ENCODE data around the gene PDE3A. TPM values are rescaled to one million over a fixed set of nuclear protein-coding genes. Genes with fewer than 3 reads are reported as not detected.

The PDE3A gene
- polyA plus RNA-seq, 4 donors, result 20.5 to 36.7 (median 26.4) TPM

DNA sequence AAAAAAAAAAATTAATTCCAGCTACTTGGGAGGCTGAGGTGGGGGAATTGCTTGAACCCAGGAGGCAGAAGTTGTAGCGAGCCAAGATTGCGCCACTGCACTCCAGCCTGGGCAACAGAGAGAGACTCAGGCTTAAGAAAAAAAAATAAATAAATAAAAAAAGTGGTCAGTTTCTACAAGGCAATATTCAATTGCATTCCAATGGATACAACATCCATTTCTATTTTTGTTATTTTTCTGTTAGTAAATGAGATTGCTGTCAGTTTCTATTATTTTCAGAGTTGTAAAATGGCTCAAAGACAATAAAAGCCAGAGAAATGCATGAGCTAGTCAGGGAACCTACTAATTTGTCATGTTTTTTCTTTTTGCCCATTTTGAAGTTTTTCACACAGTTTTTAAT lies 119.2 kb downstream of the PDE3A start:
- DNase-seq (ENCODE audit: low read depth in 4 of 4, low spot score in 3 of 4), result no peak

DNA sequence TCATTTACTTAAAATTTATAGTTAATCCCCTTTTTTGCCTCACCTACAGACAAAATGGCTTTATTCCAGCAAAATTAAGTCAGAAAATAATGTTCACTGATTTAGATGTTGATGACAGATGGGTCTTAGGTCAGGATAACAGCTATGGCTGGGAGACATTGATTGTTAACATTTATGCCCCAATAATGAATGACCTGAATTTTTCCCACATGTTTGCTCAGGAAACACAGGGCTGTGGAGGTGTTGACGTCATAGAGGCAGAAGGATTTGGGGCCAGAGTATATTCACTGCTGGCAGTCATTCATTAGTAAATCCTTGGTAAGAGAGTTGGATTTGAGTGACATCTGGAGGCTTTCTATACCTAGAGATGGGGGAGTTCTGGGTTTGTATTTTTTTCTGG lies 121.3 kb downstream of the PDE3A start:
- DNase-seq (ENCODE audit: low read depth in 4 of 4, low spot score in 3 of 4), result no peak

DNA sequence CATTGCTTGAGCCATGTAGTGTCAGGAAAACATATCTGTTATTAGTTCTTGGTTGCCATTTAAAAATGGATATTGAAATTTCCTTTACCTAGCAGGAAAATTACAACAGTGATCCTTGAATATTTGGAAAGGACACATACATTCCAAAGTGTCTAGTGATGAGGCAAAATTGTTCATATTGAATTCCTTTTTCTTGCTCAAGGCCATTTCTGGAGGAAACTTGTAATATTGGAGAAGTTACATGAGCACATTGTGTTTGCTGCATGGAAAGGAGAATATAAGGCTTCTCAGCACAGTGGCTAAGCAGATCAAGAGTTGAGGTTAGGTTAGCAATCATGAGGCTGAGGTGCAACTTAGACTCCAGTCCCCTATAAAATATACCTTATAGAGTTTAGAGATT lies 121.9 kb downstream of the PDE3A start:
- DNase-seq (ENCODE audit: low read depth in 4 of 4, low spot score in 3 of 4), result no peak

DNA sequence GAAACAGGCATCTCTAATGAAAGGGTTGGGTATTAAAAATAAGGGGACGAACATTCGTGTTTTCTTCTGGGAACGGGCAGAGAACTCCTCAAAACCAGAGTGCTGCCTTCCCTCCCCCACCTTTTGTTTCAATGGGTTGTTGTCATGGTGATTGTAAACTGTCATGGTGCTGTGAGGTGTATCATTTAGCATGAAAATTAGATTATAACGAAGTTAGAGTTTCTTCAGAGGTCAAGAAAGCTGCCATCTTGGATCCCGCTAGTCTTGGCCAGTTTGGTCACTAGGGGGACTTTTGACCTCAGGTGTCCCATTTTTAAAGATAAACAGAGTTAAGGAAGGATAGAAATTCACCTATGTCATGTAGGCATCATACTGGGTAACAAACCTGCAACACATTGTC lies 123.0 kb downstream of the PDE3A start:
- DNase-seq (ENCODE audit: low read depth in 4 of 4, low spot score in 3 of 4), result no peak

DNA sequence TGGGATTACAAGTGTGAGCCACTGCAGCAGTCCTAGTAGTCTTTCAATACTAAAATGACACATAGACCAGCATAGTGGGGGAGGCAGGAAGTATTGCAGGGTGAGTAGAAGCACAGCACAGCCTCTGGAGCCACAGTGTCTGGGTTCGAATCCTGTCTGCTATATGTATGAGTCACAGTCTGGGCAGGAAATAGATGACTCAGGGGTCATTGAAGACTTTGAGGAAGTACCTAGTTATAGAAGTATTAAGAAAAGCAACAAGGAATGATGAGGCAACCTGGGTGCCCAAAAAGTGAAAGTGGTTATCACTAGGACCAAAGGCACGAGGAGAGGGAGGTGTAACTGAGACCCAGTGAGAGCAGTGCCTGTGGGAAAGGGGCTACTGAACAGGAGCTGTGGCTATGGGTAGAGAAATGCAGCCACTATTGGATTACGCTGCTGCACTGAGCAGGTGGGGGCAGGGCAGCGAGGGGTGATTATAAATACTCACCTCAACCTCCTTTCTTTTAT lies 124.0 kb downstream of the PDE3A start:
- no peak for DNase-seq (ENCODE audit: low read depth in 4 of 4, low spot score in 3 of 4)

DNA sequence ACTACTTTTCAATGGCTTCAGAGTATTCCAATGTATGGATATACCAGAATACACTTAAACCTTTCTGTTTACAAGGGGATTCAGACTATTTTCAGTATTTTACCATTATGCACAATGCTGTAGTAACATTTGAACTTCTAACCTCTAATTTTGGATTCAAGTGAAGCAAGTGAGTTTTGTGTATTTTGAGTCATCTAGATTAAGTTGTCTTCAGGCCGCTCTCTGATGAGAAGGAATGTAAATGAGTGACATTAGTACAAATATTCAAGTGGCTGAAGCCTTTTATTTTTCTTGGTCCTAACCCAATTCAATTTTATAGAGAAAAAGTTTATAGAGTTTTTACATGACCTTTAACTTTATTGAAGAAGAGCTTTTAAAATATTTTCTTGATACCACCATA lies 125.6 kb downstream of the PDE3A start:
- no peak for DNase-seq (ENCODE audit: low read depth in 4 of 4, low spot score in 3 of 4)

DNA sequence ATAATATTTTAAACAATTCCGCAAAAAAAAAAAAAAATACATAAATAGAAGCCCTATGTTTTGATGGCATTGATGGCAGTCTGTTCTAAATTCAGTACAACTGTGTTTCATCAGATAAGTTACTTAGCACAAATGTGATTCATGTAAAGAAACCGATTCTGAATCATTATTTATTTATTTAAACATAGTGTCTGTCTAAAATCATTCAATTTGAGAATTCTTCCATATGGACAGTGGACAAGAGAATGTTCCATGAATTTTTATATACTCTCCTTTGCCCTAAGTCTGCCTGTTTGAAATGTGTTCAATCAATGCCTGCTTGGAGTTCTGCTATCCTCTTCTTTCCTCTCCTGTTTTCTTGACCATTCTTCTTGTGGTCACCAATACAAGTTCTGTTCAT lies 126.5 kb downstream of the PDE3A start:
- no peak for DNase-seq (ENCODE audit: low read depth in 4 of 4, low spot score in 3 of 4)

DNA sequence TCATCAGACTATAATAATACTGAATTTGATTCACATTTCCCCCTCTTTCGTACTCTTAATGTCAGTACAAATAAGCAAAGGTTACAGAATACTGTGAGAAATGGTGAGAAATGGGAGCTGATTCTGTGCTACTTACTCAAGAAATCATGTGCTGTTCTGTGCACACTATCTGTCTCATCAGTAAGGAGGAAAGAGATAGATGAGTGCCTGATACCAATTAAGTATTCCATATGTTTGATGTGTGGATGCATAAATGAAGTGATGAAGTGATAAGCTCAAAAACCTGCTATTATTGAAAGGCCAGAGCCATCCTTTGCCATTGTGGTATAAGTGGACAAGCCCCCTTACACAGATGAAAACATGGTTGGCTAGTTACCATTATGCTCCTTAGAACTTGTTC lies 127.7 kb downstream of the PDE3A start:
- DNase-seq (ENCODE audit: low read depth in 4 of 4, low spot score in 3 of 4), result no peak

DNA sequence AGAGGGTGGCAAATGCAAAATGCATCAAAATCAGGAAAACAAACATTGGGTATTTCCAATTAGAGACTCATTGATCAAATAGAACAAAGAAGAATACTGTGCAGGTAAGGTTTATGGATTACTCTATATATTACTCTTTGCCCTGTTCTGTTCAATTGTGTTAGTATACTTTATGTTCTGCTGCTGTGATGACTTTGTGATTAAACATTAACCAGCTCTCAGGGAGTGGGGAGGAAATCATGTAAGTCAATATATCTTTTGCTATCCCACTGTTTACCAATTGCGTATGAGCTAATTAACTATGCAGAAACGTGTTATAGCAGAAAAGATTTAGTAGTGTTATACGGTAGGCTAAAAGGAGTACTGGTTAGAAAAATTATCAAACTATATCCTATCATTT lies 129.4 kb downstream of the PDE3A start:
- DNase-seq (ENCODE audit: low read depth in 4 of 4, low spot score in 3 of 4), result no peak

DNA sequence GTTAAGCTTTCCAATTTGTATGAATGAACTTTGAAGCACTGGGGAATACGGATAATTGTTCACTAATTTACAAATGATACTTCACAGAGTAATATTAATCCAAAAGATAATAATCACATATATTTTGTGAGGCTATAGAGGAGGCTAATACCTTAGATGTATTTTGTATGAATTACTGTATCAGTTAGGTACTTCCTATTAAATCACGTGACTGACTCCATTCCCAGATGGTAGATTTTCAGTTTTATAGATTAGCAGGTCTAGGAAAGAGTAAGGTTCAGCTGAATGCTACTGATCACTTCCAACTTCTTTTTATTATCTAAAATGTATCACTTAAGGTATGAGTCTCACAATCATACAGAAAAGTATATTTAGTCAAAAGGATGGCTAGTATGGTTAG lies 133.6 kb downstream of the PDE3A start:
- DNase-seq (ENCODE audit: low read depth in 4 of 4, low spot score in 3 of 4), result no peak

DNA sequence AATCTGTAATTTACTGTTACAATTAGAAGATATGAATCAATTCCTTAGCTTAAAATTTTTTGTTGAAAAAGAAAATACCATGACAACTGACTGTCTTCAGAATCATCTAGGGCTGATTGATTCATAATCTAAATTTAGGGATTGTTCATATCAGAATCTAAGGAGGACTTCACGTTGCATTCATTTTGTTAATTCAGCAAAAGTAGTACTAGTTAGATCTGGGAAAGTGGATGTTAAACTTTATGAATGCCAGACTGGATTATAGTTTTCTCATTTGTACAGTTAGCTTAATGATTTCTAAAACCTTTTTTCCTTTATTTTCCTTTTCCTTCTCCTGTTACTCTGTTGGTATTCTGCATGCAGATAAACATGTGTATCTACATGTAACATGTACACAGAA lies 135.5 kb downstream of the PDE3A start:
- no peak for DNase-seq (ENCODE audit: low read depth in 4 of 4, low spot score in 3 of 4)

DNA sequence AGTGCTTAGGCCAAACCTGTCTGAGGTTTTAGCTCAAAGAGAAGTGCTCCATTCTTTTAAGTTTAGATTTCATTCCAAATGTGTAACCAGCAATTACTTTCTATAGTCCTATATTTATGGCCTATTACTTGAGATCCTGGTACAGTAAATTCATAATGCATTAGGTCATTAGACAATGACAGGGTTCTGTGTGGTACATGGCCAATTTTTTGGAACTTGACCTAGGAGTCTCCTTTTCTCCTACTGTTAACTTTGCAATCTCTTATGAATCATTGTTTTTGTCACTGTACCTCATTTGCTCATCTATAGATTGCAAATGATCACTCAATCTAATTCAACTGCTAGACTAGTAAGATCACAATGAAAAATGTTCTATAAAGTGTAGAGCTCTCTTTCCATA lies 136.7 kb downstream of the PDE3A start:
- no peak for DNase-seq (ENCODE audit: low read depth in 4 of 4, low spot score in 3 of 4)

DNA sequence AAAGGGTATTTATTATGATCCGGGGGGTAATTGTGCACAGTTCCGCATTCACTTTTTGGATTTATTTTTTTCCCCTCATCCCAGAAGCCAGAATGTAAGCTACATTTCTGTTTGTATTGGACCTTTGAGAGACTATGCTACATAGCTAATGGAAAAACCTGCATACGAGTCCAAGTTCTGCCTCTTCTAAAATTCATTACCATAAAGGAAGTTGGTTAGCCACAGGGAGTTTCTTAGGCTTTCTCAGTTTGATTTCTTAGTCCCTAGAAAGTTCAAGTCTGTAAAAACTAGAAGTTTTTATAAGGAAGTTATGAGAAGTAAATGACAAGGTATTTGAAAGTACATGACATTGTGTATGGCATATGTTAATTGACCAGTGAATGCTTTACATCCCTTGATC lies 138.7 kb downstream of the PDE3A start:
- DNase-seq (ENCODE audit: low read depth in 4 of 4, low spot score in 3 of 4), result no peak

DNA sequence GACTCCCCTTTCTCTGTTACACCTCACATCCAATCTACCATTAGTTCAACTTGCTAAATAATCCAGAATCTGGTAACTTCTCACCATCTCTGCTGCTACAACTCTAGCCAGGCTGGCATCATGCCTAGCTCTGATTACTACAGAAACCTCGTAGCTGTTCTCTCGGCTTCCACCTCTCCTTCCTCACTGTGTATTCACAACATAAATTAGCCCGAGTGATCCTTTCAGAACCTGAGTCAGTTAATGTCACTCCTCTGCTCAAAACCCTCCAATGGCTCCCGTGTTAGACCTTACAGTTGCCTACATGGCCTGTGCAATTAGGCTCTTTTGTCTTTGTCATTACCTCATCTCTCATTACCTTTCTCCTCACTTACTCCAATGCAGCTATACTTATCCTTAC lies 139.4 kb downstream of the PDE3A start:
- no peak for DNase-seq (ENCODE audit: low read depth in 4 of 4, low spot score in 3 of 4)

DNA sequence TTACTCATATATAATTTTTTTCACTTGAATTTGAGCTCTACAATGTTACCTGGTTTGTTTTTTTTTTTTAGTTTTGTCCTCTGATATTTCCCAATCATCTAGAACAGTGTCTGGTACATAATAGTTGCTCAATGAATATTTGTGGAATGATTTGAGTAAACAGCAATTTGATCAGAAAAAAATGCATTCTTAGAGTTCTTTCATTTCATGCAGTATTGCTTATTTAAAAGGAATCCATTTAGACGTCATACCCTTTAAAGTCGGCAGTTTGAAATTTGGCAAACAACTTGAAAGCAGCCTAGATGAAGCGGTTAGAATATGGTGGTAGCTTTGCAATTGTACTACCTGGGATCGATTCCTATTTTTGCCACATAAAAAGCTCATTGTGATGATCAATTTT lies 140.0 kb downstream of the PDE3A start:
- no peak for DNase-seq (ENCODE audit: low read depth in 4 of 4, low spot score in 3 of 4)

DNA sequence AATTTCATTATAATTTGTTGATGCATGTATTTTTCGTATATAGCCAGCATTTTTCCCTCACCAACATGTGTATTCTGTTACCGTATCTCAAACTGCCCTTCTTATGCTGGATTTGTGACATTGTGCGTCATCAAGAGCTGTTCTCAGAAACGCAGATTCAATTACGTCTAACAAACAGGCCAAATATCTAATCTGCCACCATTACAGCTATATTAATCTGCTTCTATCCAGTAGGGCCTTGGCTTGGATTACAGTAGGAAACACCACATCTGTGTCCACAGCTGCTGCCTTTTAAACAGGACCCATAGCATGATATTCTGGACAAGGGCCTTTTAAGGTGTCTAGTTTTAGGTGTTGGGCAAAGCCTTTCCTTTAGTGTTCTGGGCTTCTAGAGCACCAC lies 140.6 kb downstream of the PDE3A start:
- DNase-seq (ENCODE audit: low read depth in 4 of 4, low spot score in 3 of 4), result no peak

DNA sequence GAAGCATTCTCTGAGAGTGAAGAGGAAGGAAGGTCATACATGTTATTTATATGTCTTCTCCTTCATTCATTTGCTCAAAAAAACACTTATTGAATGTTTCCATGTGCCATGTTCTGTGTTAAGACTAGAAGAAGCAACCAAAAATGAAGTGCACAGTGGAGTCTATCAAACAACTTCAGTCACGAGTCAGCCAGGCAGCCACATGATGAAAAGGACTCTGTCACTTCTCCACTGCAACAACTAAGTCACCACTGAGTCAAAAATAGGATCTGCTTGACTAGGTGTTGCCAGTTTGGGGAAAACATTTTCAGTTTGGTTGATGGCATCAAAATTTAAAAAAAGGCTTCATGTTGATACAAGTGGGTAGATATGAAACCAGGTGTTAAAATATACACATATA lies 142.5 kb downstream of the PDE3A start:
- no peak for DNase-seq (ENCODE audit: low read depth in 4 of 4, low spot score in 3 of 4)

DNA sequence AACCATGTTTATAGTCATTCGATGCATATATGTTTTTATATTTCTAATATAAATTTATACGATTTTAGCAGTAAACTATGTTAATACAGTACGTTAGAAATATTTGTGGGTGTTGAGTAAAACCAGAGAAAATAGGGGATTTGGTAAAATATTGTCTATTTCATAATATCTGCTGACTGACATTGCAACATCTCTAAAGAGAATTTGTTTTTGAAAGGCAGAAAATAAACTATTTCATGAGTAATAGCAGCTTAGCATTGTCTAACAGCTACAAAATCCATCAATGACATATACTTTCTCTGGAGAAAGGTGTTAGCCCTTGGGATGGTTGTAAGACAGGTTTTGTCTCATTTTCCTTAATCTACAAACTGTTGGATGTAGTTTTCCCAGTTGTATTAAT lies 144.9 kb downstream of the PDE3A start:
- no peak for DNase-seq (ENCODE audit: low read depth in 4 of 4, low spot score in 3 of 4)

DNA sequence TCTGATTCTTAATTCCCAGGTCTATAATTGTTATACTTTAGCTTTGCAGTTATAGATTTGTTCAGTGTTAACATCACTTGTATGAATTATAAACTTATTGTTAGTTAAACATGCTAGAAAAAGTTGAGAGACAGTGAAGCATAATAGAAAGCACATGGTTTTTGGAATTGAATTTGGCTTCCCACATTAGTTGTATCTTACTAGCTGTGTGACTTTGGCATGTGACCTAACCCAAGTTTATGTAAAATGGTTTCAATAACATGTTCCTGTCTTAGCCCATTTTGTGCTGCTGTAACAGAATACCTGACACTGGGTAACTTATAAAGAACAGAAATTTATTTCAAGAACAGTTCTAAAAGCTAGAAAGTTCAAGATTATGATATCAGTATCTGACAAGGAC lies 146.3 kb downstream of the PDE3A start:
- DNase-seq (ENCODE audit: low read depth in 4 of 4, low spot score in 3 of 4), result no peak

DNA sequence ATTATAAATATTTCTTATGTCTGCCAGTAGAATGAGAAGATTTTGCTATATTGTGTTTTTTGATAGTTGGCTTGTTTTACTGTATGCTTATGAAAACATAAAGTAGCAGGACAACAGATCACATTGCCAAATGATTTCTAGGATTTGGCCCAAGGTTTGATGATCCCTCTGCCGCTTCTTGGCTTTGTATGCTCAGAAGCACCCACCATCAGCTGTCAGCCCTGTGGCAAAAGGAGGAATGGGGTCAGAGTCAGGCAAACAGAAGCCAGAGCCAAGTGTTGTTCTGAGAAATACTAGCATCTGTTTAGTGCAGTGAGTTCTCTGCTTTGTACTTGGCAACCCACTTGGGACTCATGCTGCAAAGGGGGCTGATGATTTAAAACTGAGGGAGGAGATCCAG lies 152.2 kb downstream of the PDE3A start:
- DNase-seq (ENCODE audit: low read depth in 4 of 4, low spot score in 3 of 4), result no peak

DNA sequence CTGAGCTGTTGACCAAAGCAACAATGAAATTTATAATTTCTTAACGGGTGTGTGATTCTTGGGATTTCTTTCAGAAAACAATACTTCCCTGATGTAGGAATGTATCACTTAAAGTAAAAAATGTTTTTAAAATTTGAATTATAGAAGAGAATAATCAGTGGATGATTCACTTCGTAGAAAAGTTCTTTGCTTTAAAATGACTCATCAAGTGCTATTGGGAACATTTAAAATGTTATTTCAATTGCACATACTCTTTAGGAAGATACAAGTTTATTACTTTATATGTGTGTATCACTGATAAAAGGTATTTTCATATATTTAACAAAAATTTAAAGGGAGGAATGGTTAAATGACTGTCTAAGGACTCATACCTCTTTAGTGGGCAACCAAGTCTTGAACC lies 155.3 kb downstream of the PDE3A start:
- DNase-seq (ENCODE audit: low read depth in 4 of 4, low spot score in 3 of 4), result no peak

DNA sequence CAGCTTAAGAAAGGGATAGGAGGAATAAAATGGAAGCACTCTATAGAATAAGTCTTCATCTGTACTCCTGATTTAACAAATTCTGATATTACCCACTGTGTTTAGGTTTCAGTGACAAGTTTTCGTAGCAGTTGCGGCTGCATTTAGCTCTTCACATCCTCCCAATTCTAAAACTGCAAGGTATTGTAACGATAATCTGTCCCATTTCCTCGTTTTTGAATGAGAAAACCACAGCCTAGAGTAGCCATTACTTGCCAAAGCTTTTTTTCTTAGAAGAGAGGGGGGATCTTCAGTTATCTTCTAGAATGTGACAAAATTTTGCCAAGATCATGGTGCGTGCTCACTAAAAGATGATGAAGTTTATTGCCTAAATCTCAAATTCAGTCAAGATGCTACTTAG lies 155.8 kb downstream of the PDE3A start:
- no peak for DNase-seq (ENCODE audit: low read depth in 4 of 4, low spot score in 3 of 4)

DNA sequence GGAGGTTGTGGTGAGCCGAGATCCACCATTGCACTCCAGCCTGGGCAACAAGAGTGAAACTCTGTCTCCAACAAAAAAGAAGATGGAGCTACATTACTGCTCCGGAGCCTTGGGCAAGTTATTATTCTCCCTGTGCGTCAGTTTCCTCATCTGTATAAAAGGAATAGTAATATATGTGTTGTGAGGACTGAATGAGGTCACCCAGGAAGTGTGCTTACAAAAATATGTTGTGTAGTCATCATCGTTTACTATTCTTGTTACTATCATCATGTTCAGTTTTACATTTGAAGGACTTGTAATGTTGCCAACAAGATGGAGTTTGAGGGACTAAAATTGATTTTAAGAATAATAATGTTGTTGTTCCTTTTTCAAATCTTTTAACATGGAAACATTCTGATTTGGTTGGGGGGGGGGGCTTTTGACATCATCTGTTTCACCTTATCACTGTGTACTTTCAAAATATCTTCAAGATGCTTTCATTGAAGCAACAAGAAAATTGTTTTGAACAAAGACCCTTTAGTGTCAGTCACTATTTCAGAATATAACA lies 156.8 kb downstream of the PDE3A start:
- DNase-seq (ENCODE audit: low read depth in 4 of 4, low spot score in 3 of 4), result no peak
